HG03060 (cell line): Measurements from ENCODE around the gene NFIC.
"Not testable (repeated sequence)": the region's sequence is repeated elsewhere in the genome, so short reads cannot be mapped to it uniquely, and the experiment has no call there.

ENCODE experiments used
- ATAC-seq: cut with Tn5 transposase; IDR thresholded peaks from one replicate; pipeline ENCODE4 v1.9.1; 2021; ENCODE audit warnings: low read depth, moderate number of reproducible peaks; ENCODE audit not compliant: unreplicated experiment

The NFIC gene

DNA sequence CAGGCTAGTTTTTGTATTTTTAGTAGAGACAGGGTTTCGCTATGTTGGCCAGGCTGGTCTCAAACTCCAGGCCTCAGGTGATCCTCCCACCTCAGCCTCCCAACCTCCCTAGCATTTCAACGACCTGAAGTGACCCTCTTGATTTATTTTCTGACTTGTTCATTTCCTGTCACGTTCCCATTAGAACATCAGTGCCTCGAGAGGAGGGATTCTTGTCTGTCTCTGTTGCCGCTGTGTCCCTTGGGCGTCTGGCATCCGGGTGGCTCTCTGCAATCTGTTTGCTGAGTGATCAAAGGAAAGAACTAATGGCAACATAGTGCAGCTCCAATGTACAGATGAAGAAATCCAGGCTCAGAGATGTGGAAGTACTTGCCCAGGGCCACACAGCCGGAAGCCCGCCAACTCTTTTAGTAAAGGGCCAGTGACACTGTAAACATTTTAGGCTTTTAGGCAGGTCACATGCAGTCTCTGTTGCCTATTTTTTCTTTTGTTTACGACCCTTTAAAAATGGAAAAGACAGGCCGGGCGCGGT, 47.5 kb downstream of the NFIC start:
- no peak for ATAC-seq

DNA sequence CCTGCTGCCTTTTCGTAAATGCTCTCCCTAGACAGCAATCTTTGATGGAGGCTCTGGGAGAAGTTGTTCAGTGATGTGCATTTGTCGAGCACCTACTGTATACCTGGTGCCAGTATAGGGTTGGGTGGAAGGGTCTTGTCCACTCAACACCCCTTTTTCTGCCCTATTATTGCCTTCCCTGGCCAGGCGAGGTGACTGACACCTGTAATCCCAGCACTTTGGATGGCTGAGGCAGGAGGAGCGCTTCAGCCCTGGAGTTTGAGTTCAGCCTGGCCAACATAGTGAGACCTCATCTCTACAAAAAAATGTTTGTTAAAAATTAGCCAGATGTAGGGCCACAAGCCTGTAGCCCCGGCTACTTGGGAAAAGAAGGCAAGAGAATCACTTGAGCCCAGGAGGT, 49.3 kb downstream of the NFIC start:
- ATAC-seq, result no peak

DNA sequence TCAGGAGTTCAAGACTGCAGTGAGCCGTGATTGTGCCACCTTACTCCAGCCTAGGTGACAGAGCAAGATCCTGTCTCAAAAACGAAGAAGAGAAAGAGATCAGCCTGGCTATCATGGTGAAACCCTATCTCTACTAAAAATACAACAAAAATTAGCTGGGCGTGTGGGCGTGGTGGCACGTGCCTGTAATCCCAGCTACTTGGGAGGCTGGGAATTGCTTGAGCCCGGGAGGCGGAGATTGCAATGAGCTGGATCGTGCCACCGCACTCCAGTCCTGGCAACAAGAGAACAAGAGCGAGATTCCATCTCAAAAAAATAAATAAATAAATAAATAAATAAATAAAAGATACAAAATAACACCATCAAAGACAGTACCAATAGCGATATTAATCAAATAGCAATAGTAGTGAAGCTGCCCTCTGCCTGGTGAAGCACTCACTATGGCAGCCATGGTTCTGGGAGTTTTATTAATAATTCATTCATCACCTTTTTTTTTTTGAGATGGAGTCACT, 53.9 kb downstream of the NFIC start:
- ATAC-seq, result no peak

DNA sequence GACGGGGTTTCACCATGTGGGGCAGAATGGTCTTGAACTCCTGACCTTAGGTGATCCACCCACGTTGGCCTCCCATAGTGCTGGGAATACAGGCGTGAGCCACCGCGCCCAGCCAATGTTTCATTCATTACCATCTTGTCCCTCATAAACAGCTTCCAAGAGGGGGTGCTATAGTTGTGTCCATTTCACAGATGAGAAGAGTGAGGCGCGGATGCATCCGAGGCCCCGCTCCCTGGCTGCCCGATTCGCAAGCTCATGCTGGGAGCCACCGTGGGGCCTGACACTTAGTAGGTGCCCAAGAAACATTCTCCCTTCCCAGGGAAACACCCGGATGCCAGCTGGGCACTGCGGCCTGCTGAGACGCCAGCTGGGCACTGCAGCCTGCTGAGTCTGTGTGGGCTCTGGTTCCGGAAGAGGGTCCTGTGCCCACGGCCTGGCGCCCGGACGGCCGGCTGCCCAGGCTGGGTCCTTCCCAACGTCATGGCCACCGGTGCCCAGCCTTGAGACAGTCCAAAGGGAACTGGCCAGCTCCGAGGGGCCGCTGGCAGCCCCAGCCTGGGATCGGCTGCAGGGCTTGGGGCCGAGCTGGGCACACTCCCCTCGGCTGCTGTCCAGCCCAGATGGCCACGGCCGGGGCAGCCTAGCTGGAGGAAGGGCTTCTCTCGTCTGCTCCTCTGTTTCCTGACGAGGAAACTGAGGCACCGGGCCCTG, 54.7 kb downstream of the NFIC start:
- no peak for ATAC-seq

DNA sequence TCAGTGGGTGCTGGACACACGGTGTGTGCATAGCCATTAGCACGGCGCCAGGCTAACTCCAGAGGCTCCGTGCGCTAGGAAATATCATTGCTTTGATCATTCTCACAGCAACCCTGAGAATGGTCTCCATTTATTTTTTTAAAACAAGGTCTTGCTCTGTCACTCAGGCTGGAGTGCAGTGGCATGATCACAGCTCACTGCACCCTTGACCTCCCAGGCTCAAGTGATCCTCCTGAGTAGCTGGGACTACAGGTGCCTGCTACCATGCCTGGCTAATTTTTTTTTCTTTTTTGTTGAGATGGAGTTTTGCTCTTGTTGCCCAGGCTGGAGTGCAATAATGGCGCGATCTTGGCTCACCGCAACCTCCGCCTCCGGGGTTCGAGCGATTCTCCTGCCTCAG, 55.3 kb downstream of the NFIC start:
- not testable (repeated sequence) for ATAC-seq

DNA sequence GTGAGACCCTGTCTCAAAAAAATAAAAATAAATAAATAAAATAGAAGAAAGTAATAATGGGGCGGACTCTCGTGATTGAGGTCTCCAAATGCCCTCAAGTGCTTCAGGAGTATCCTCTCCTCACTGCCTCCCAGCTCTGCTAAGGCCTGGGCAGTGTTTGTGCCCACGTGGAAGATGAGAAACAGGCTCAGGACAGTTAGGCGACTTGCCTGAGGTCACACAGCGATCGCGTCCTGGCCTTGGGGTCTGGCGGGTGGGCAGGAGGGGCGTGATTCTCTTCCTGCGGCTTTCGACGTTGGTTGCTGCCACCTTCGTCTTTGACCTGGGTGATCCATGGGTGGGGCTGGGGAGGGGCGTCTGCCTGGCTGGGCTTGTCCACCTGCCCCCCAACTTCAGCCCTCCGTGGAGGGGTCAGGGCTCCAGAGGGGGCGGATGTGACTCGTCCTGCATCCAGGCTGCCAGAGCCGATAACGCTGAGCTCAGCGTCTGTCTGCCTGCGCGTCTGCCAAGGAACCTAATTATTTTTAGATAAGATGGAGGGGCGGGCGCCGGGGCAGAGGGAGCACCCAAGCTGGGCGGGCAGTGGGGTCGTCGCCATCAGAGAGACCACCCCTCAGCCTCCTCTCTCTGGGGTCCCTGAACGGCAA, 56.9 kb downstream of the NFIC start:
- no peak for ATAC-seq

DNA sequence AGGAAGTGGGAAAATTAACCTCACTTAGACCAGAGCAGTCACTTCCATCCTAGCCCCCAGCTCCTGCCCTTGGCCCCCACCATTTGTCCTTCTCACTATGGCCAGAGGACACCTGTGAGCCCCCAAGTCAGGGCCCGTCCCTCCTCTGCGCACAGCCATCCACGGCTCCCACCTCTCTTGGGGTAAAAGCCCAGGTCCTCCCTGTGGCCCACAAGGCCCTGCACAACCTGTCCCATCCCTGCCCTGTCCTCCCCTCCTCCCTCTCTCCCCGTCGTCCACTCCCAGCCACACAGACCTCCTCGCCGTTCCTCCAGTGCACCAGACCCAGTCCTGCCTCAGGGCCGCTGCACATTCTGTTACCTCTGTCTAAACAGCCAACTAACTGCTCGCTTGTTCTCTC, 60.0 kb downstream of the NFIC start:
- no peak for ATAC-seq

DNA sequence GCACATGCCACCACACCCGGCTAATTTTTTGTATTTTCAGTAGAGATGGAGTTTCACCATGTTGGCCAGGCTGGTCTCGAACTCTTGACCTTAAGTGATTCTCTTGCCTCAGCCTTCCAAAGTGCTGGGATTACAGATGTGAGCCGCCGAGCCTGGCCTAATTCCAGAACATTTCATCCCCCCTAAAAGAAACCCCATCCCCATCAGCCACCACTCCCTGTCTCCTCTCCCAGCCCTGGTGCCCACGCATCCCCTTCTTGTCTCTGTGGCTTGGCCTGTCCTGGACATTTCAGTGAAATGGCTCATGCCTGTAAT, 63.9 kb downstream of the NFIC start:
- ATAC-seq, result not testable (repeated sequence)

DNA sequence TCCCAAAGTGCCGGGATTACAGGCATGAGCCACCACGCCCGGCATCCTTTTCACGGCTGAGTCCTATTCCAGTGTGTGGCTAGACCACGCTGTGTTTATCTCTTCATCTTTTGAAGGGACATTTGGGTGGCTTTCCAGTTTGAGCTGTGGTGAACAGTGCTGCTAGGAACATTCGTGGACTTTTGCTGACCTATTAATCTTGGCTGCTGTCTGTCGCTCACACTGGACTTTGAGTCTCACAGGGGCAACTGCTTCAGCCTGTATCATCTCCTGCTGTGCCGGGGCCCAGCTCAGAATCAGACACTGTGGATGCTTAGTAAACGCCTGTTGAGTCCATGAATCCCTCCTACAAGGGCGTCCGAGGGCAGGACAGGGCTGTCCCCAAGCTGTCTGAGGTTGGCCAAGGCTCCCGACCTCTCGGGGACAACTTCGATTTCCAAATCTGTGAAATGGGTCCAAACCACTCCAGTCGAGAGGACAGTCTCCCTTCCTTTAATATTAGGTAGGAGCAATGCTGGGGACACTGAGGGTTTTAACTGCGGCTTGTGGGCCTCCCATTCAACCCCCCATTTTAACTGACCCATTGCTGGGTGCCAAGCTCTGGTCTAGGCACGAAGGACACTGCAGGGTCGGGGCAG, 65.5 kb downstream of the NFIC start:
- no peak for ATAC-seq

DNA sequence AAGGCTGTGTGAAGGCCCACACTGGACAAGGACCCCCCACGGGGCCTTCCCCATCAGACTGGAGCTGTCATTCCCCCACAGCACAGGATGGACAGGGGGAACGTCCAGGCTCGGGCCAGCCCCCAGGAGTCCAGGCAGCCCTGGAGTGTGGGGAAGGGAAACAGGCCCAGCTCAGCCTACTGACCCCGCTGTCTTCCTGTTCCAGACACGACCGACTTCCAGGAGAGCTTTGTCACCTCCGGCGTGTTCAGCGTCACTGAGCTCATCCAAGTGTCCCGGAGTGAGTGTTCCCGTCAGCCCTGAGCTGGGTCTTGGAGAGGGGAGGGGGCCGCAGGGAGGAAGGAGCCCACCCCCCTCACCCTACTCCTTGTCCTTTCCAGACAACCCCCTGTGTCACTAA, 66.9 kb downstream of the NFIC start:
- no peak for ATAC-seq

DNA sequence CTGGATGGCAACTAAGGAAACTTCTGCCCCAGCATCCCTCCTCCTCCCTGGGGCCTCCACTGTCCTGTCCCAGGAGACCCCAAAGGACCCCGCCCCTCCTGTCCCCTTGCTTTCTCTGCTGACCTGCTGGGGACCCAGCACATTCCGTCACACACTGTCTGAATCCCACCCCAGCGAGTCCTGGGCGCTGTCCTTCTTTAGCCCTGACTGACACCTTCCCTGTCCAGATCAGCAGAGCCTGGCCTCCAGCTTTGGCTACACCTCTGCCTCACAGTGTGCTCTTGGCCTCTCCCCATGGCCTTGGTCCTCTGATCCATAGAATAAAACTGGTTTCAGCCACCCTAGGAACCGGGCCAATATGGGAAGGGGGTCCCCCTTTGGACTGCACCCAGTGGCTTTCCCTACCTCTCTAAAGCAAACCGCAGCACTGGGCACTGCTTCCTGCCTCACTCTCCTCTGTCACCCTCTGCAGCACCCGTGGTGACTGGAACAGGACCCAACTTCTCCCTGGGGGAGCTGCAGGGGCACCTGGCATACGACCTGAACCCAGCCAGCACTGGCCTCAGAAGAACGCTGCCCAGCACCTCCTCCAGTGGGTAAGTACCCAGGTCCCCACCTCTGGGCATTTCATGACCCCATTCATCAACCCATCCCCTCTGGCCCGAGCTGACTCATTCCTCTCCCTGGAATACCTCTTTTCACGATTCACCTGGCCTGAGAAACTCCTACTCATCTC, 67.6 kb downstream of the NFIC start:
- ATAC-seq, result no peak

DNA sequence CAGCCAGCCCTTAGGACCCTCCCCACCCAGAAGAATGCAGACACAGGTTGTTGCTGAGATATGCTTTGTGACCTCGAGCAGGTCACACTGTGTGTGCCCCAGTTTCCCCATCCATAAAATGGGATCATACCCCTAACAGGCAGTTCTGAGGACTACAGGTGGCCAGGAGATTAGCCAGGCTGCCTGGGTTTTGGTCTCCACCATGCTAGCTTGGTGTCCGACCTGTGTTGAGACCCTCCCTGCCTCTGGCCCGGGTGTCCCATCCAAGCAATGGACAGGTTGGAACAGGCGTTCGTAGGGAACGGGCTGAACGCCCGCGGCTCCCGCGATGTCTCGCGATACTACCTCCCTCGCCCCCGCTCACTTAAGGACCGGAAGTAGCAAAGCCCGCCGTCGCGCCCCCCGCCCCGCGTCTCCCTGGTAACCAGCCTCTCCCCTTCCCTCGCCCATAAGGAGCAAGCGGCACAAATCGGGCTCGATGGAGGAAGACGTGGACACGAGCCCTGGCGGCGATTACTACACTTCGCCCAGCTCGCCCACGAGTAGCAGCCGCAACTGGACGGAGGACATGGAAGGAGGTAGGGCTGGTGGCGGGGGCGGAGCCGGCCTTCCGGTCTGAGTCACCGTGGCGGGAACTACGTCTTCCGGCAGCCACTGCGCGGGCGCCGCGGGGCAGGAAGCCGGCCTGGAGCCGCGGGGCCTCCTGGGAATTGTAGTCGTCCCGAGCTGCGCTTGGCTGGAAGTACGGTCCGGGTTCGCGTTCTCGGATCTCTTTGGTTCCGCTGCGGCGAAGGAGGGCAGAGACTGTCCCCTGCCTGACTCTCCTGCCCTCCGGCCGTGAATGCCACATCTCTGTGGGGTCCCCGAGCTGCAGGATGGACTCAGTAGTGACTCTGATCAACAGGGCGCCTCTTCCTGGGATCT, 68.5 kb downstream of the NFIC start:
- no peak for ATAC-seq

DNA sequence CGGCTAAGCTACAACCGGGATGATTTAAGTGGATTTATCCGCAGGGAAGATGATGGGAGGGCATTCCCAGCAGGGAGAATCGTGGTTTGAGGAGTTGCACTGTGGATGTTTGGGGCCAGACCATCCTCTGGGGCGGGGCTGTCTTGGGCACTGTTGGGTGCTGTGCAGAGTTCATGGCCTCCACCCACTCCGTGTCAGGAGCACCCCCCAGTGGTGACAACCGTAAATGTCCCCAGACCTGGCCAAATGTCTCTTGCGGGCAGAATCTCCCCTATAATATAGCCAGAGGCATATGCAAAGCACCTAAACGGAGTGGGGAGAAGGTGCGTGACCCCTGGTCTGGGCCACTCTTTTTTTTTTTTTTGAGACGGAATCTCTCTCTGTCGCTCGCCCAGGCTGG, 73.7 kb downstream of the NFIC start:
- ATAC-seq, result no peak

DNA sequence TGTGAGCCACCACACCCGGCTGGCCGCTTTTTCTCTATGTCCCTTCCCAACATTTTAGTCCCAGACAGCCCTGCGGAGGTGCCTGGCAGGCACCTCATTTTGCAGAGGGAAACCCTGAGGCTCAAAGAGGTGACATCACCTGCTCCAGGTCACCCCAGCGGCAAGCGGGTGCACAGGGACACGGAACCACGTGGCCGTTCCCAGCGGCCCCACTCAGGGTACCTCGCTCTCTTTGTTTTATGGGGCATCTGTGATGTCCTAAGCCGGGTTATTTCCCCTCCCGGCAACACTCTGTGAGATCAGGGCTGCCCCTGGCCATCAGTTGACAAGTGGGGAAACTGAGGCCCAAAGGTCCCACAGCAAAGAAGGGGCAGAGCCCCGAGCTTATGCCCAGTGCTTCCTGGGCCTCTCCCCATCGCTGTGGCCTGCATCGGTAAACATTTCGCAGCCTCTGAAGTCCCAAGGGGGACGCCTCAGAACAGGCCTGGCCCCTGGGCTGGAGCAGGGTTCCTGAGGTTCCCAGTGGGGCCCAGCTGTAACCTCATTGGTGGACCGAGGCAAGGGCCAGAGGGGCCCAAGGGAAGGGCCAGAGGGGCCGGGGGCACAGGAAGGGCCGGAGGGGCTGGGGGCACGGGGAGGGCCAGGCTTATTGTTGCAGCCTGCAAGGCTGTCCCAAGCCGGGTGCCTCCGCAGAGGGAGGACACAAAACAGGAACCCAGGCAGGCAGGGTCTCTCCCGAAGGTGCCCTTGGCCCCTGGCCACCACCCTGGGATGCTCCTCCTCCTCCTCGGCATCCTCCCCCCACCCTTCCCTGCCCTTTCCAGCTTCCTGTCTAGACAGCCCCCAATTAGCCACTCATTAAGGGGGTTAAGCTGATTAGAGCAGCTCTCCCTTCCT, 75.0 kb downstream of the NFIC start:
- no peak for ATAC-seq

DNA sequence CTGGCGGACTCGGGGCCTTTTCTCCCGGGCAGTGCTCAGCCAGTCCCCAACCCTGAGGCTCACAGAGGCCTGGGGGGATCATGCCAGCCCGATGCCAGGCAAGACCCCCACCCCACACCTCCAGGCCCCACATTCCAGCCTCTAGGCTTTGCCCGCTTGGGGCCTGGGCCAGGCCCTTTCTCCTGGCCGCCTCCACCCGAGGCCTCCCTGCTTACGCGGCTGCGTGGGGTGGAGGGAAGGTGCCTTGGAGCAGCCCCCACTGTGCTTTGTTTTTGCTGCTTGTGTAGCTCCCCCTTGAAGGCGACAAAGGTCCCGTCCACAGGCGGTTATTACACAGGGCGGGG, 75.6 kb downstream of the NFIC start:
- no peak for ATAC-seq

DNA sequence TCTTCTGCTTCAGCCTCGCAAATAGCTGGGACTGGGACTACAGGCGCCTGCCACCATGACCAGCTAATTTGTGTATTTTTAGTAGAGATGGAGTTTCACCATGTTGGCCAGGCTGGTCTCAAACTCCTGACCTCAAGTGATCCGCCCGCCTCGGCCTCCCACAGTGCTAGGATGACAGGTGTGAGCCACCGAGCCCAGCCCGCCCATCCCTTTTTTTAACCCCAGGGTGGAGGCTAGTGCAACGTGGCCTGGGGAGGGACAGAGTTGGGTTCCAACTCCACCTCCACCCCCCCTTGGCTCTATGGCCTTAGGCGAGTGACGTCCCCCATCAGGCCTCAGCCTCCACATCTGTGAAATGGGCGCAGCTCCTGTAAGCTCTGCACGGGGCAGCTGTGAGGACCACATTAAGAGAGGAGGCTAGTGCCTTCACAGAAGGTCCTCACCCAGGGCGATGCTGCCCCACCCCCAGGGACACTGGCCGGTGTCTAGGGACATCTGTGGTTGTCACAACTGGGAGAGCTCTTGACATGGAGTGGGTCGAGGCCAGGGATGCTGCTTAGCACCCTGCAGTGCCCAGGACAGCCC, 76.2 kb downstream of the NFIC start:
- no peak for ATAC-seq

DNA sequence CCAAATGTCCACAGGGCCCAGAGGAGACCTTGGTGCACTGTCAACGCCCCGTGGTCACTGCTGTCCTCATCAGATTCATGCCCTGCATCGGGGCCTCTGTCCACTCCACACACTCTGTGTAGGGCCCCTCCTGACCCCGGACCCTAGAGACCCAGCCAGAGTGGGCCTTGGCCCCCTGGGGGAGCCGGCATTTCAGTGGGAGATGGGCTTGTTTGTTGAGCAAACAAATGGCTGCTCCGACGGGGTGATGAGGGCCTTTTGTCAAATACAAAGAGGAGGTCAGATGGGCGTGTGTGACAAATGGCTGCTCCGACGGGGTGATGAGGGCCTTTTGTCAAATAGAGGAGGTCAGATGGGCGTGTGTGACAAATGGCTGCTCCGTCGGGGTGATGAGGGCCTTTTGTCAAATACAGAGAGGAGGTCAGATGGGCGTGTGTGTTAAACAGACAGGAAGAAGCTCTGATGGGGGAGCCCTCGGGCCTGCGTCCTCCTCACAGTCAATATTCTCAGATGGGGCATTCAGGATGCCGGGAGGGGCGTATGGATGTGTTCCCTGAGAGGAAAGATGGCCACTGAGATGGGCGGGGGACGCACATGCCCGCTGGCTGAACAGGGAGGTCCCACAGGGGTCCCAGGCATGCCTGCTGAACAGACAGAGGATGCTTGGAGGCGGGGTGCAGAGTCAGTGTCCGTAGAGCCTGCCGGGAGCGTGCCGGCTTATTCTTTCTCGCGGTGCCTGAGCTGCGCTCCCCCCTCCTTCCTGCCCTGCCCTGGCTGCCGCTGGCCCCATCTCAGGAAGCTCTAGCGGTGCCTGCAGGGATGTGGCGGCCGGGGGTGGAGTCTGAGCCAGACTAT, 77.7 kb downstream of the NFIC start:
- ATAC-seq, result no peak

DNA sequence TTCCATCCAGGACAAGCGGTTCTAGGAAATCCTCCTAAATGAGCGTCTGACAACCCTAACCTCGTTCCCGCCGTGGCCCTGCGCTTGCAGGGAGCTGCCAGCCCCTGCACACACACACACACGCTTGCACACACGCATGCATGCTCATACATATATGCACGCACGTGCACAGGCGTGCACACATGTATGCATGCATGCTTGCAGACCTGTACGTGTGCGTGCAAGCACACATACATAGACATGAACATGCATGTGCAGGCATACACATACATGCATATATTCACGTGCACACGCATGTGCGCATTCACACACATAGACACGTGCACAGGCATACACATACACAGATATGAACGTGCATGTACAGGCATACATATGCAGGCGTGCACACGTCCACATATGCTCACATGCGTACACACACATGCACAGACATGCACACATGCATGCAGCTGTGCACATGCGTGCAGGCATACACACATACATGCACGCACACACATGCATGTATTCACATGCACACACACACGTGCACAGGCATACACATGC, 78.4 kb downstream of the NFIC start:
- no peak for ATAC-seq
